Glutamatergic neuron (in vitro differentiated cells): ENCODE measurements around the gene DEPP1. TPM values are rescaled to one million over a fixed set of nuclear protein-coding genes. Genes with fewer than 3 reads are reported as not detected.

Experiments used
- DNase-seq: peaks from one replicate; pipeline ENCODE4 v3.0.0; 2022
- H3K27ac Mint-ChIP-seq: one replicate; pipeline ENCODE4 v1.8.0; 2020; ENCODE audit warnings: mild to moderate bottlenecking, mixed read lengths, inconsistent platforms; ENCODE audit not compliant: unreplicated experiment
- H3K27me3 Mint-ChIP-seq: one replicate; pipeline ENCODE4 v1.8.0; 2020; ENCODE audit warnings: mild to moderate bottlenecking, moderate library complexity, mixed read lengths, inconsistent platforms; ENCODE audit not compliant: unreplicated experiment
- H3K36me3 Mint-ChIP-seq: one replicate; pipeline ENCODE4 v1.8.0; 2020; ENCODE audit warnings: mild to moderate bottlenecking, mixed read lengths, inconsistent platforms; ENCODE audit not compliant: unreplicated experiment
- H3K4me1 Mint-ChIP-seq: one replicate; pipeline ENCODE4 v1.8.0; 2020; ENCODE audit warnings: mild to moderate bottlenecking, low read depth, mixed read lengths, inconsistent platforms; ENCODE audit not compliant: unreplicated experiment
- H3K4me3 Mint-ChIP-seq: one replicate; pipeline ENCODE4 v1.8.0; 2020; ENCODE audit warnings: mild to moderate bottlenecking, mixed read lengths, inconsistent platforms; ENCODE audit not compliant: unreplicated experiment
- H3K9me3 Mint-ChIP-seq: one replicate; pipeline ENCODE4 v1.8.0; 2020; ENCODE audit warnings: mild to moderate bottlenecking, moderate library complexity, mixed read lengths, inconsistent platforms; ENCODE audit not compliant: unreplicated experiment
- CTCF ChIP-seq: fragments of 200-600 bp; sonication (generic); IDR thresholded peaks from one replicate; pipeline ENCODE4 v1.5.0; 2021; ENCODE audit not compliant: partially characterized antibody, unreplicated experiment
- total RNA-seq: library from RNA; stranded (reverse); fragmentation: NEBNext Ultra II Directional; extraction: Animal tissue kit (Norgen Biotek cat#: 25700); gene quantifications from one replicate; pipeline ENCODE4 v1.2.1, GENCODE V29; 2021; ENCODE audit not compliant: unreplicated experiment

Gene DEPP1
- total RNA-seq, 1 donor from 2014 or later: 13.6 TPM

GRCh38 chr10:44954962-44955361, 23.6 kb downstream of the DEPP1 start:
- peak overlapping the region; percentile 46 for H3K4me3 Mint-ChIP-seq
- TF ChIP-seq CTCF: no peak
- DNase-seq: no peak
- H3K27me3 Mint-ChIP-seq: peaks cover 7% of the 10 kb centered on the region
- H3K4me1 Mint-ChIP-seq: peaks cover 30% of the 10 kb centered on the region
- peaks cover 21% of the 10 kb centered on the region for H3K9me3 Mint-ChIP-seq
- peak overlapping the region; percentile 62 for H3K27ac Mint-ChIP-seq
- H3K36me3 Mint-ChIP-seq: peaks cover 14% of the 10 kb centered on the region

- peaks cover 14% of the 10 kb centered on the region for H3K36me3 Mint-ChIP-seq
- DNase-seq: no peak
- H3K27ac Mint-ChIP-seq: no peak overlapping the region
- peaks cover 20% of the 10 kb centered on the region for H3K9me3 Mint-ChIP-seq
- no peak for TF ChIP-seq CTCF
- no peak overlapping the region for H3K4me3 Mint-ChIP-seq
- H3K4me1 Mint-ChIP-seq: peaks cover 31% of the 10 kb centered on the region
- peaks cover 7% of the 10 kb centered on the region for H3K27me3 Mint-ChIP-seq
Observed at GRCh38 chr10:44954042-44954441, 24.6 kb downstream of the DEPP1 start.

GRCh38 chr10:44952779-44953231, 25.8 kb downstream of the DEPP1 start:
- Mint-ChIP-seq H3K27ac (no peak overlapping the region), H3K27me3 (peaks cover 5% of the 10 kb centered on the region), H3K9me3 (peaks cover 12% of the 10 kb centered on the region), H3K4me3 (no peak overlapping the region), H3K36me3 (peaks cover 14% of the 10 kb centered on the region), H3K4me1 (peaks cover 29% of the 10 kb centered on the region)
- DNase-seq: no peak
- TF ChIP-seq CTCF: no peak

GRCh38 chr10:44951576-44952226, 26.9 kb downstream of the DEPP1 start:
- H3K27ac Mint-ChIP-seq: no peak overlapping the region
- peaks cover 9% of the 10 kb centered on the region for H3K36me3 Mint-ChIP-seq
- peaks cover 11% of the 10 kb centered on the region for H3K9me3 Mint-ChIP-seq
- no peak overlapping the region for H3K4me3 Mint-ChIP-seq
- H3K27me3 Mint-ChIP-seq: peaks cover 6% of the 10 kb centered on the region
- H3K4me1 Mint-ChIP-seq: peaks cover 34% of the 10 kb centered on the region
- no peak for TF ChIP-seq CTCF
- DNase-seq: no peak
